Astrocyte (in vitro differentiated cells and primary cell): ENCODE results near the gene LAMA1.

ENCODE experiments used
- CTCF ChIP-seq: IDR thresholded peaks from 2 replicates; pipeline ENCODE4 v1.5.1; 2011; ENCODE audit warnings: low read depth, mild to moderate bottlenecking, inconsistent platforms, low read length, moderate library complexity; ENCODE audit not compliant: insufficient read depth
- EZH2 ChIP-seq: IDR thresholded peaks from 2 replicates; pipeline ENCODE4 v1.6.1; 2012; ENCODE audit warnings: mild to moderate bottlenecking, low read length, inconsistent platforms; ENCODE audit not compliant: insufficient read depth

GRCh38 chr18:6948281-6949055, 169.1 kb downstream of the LAMA1 start:
- TF ChIP-seq CTCF (no peak), EZH2 (no peak)
